Activated B cell treated with CpG ODN at 0.5 μM for 24 hours (primary cell): ENCODE results near the gene TNFRSF9. TPM values are rescaled to one million over a fixed set of nuclear protein-coding genes. Genes with fewer than 3 reads are reported as not detected.
A peak's percentile ranks its signal among the peaks of the same experiment; 100 is the strongest.

Experiments
- ATAC-seq: fragments of 200-7000 bp; cut with Tn5 transposase; one replicate; pipeline ENCODE4 v1.10.0; 2021; ENCODE audit warnings: low read depth, mild to moderate bottlenecking, moderate library complexity
- CTCF ChIA-PET: fragments of 350-600 bp; sonication (Branson Sonifier 250); formaldehyde crosslinking; loops from one replicate; lab custom pipeline; 2021; ENCODE audit warnings: antibody characterized with exemption; lab: Charles Lee
- POLR2A ChIA-PET: fragments of 350-600 bp; sonication (Branson Sonifier 250); formaldehyde crosslinking; loops from one replicate; lab custom pipeline; 2021; ENCODE audit warnings: antibody characterized with exemption; lab: Charles Lee
- DNase-seq: peaks from one replicate; pipeline ENCODE4 v3.0.0; 2022
- H3K27ac Mint-ChIP-seq: one replicate; pipeline ENCODE4 v1.8.0; 2020; ENCODE audit warnings: mixed read lengths
- H3K27me3 Mint-ChIP-seq: one replicate; pipeline ENCODE4 v1.8.0; 2021; ENCODE audit warnings: mixed read lengths
- H3K36me3 Mint-ChIP-seq: one replicate; pipeline ENCODE4 v1.8.0; 2021; ENCODE audit warnings: low read depth, mixed read lengths
- H3K4me1 Mint-ChIP-seq: one replicate; pipeline ENCODE4 v1.8.0; 2021; ENCODE audit warnings: mixed read lengths
- H3K4me3 Mint-ChIP-seq: one replicate; pipeline ENCODE4 v1.8.0; 2020; ENCODE audit warnings: mild to moderate bottlenecking, mixed read lengths
- H3K9me3 Mint-ChIP-seq: one replicate; pipeline ENCODE4 v1.8.0; 2020; ENCODE audit warnings: mixed read lengths
- intact Hi-C: fragments of 100-400 bp; cut with micrococcal nuclease; formaldehyde crosslinking; loops from one replicate; pipeline ENCODE4 v1.15.1; 2024
- total RNA-seq: library from RNA; stranded (reverse); gene quantifications from 2 replicates; pipeline ENCODE4 v1.2.3, GENCODE V29; 2022
- TF ChIP-seq, protein P1 (sequence below): fragments of 200-600 bp; IDR thresholded peaks from one replicate; pipeline ENCODE4 v1.8.0; 2022; ENCODE audit warnings: antibody characterized with exemption, mild to moderate bottlenecking

TNFRSF9 gene
- total RNA-seq, 1 donor from 2014 or later = 2.2 TPM

- Mint-ChIP-seq H3K27ac (peak overlapping the region; percentile 96), H3K9me3 (no peaks in the 10 kb centered on the region), H3K27me3 (no peaks in the 10 kb centered on the region), H3K36me3 (peaks cover 46% of the 10 kb centered on the region), H3K4me1 (peaks cover 59% of the 10 kb centered on the region), H3K4me3 (peak overlapping the region; percentile 94)
- ATAC-seq (peak; percentile 11), DNase-seq (no peak)
- ChIA-PET POLR2A (interaction anchor here (0.5 to 1.6 kb wide), 9 partner anchors 13 to 887 kb away, joined by 3 to 16 read pairs (median 4); partner anchors contain the start of genes RERE, TNFRSF9 and VAMP3), CTCF (no interaction called here)
- TF ChIP-seq, protein P1, sequence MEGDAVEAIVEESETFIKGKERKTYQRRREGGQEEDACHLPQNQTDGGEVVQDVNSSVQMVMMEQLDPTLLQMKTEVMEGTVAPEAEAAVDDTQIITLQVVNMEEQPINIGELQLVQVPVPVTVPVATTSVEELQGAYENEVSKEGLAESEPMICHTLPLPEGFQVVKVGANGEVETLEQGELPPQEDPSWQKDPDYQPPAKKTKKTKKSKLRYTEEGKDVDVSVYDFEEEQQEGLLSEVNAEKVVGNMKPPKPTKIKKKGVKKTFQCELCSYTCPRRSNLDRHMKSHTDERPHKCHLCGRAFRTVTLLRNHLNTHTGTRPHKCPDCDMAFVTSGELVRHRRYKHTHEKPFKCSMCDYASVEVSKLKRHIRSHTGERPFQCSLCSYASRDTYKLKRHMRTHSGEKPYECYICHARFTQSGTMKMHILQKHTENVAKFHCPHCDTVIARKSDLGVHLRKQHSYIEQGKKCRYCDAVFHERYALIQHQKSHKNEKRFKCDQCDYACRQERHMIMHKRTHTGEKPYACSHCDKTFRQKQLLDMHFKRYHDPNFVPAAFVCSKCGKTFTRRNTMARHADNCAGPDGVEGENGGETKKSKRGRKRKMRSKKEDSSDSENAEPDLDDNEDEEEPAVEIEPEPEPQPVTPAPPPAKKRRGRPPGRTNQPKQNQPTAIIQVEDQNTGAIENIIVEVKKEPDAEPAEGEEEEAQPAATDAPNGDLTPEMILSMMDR = no peak
- intact Hi-C loops = loop anchor here (5.0 kb wide), 2 partner anchors 180 to 1570 kb away; partner anchors contain the start of genes ACOT7 and PER3
Observed at GRCh38 chr1:7962014-7962335, 21.3 kb upstream of the TNFRSF9 start.

DNA sequence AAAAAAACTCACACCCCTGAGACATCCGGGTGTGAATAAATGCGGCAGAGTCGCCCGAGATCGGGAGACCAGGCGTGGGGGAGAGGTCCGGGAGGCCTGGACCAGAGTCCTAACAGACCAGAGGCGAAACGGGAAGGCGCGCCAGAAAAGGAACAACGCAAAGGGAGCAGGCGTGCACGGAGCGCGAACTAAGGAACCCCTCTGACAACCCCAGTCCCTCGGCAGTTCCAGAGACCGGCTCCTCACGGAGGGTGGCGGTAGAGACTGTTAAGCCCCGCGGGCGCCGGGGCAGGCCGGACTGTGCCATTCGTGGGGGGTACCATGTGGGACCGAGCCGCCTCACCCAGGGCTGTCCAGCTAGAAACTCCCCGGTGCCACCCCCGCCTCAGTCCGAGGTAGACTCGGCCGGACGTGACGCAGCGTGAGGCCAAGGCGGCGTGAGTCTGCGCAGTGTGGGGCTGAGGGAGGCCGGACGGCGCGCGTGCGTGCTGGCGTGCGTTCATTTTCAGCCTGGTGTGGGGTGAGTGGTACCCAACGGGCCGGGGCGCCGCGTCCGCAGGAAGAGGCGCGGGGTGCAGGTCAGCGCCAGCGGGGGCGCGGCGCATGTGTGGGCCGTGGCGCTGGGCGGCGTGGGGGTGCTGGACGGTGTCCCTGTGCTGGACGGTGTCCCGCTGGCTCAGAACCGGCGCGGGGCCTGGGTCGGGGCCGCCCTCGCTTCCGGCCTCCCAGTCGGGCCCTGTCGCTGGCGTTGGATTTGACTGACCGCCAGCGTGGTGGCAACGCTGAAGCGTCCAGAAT lies 20.8 kb upstream of the TNFRSF9 start, which contains the start of gene PARK7:
TSS of gene PARK7 (plus strand) at position 496 of the 798 bp plus-strand sequence. CDS start 1,075 bp downstream, outside the sequence.
- CTCF ChIA-PET = no interaction called here
- intact Hi-C loops = loop anchor here (1.0 to 5.0 kb wide), 4 partner anchors 8 to 1569 kb away; partner anchors contain the start of genes ACOT7, PER3 and TNFRSF9
- ATAC-seq = peak; percentile 97
- no peaks in the 10 kb centered on the region for H3K9me3 Mint-ChIP-seq
- POLR2A ChIA-PET = interaction anchor here (0.5 to 1.6 kb wide), 12 partner anchors 8 to 916 kb away, joined by 3 to 16 read pairs (median 4); partner anchors contain the start of genes ENO1, RERE, TNFRSF9 and VAMP3
- H3K4me1 Mint-ChIP-seq = peaks cover 55% of the 10 kb centered on the region
- H3K36me3 Mint-ChIP-seq = peaks cover 41% of the 10 kb centered on the region
- H3K4me3 Mint-ChIP-seq = peak within 1 kb of the TSS; percentile 94
- peak; percentile 100 for DNase-seq
- H3K27me3 Mint-ChIP-seq = no peaks in the 10 kb centered on the region
- TF ChIP-seq, protein P1 = no peak
- peak within 1 kb of the TSS; percentile 97 for H3K27ac Mint-ChIP-seq

GRCh38 chr1:7960867-7961215 lies 20.2 kb upstream of the TNFRSF9 start:
- no peak for DNase-seq
- ChIA-PET CTCF (no interaction called here), POLR2A (interaction anchor here (0.5 to 1.6 kb wide), 9 partner anchors 9 to 917 kb away, joined by 3 to 16 read pairs (median 4); partner anchors contain the start of genes ENO1 and TNFRSF9)
- TF ChIP-seq, protein P1 = no peak
- peak overlapping the region; percentile 94 for H3K4me3 Mint-ChIP-seq
- ATAC-seq = no peak
- H3K9me3 Mint-ChIP-seq = no peaks in the 10 kb centered on the region
- H3K36me3 Mint-ChIP-seq = peaks cover 36% of the 10 kb centered on the region
- H3K4me1 Mint-ChIP-seq = peaks cover 54% of the 10 kb centered on the region
- H3K27me3 Mint-ChIP-seq = no peaks in the 10 kb centered on the region
- intact Hi-C loops = loop anchor here (1.0 to 5.0 kb wide), 4 partner anchors 8 to 1569 kb away; partner anchors contain the start of genes ACOT7, PER3 and TNFRSF9
- peak overlapping the region; percentile 97 for H3K27ac Mint-ChIP-seq

DNA sequence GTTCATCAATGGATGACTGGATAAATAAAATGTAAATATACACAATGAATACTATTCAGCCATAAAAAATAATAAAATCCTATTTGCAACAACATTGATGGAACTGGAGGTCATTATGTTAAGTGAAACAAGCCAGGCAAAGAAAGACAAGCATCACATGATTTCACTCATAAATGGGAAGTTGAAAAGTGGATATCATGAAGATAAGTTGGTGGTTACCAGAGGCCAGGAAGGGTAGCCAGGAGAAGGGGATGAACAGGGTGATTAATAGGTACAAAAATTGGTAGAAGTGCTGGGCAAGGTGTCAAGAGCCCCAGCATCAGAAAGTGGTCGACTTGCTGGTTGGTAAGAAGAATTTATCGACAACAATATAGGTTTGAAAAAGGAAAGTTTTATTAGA lies 19.5 kb upstream of the TNFRSF9 start:
- H3K36me3 Mint-ChIP-seq = peaks cover 30% of the 10 kb centered on the region
- TF ChIP-seq, protein P1 = no peak
- no peaks in the 10 kb centered on the region for H3K9me3 Mint-ChIP-seq
- H3K27me3 Mint-ChIP-seq = no peaks in the 10 kb centered on the region
- intact Hi-C loops = loop anchor here (5.0 kb wide), 2 partner anchors 178 to 1568 kb away; partner anchors contain the start of genes ACOT7 and PER3
- DNase-seq (no peak), ATAC-seq (no peak)
- peak overlapping the region; percentile 97 for H3K27ac Mint-ChIP-seq
- POLR2A ChIA-PET = no interaction called here
- CTCF ChIA-PET = no interaction called here
- peaks cover 51% of the 10 kb centered on the region for H3K4me1 Mint-ChIP-seq
- H3K4me3 Mint-ChIP-seq = peak overlapping the region; percentile 94
